CD4-positive, alpha-beta T cell treated with Interleukin-17A for 4 hours (primary cell): ENCODE measurements around the gene RAD51B.

Experiments
- DNase-seq: peaks from one replicate; pipeline ENCODE4 v3.0.0-alpha.2; 2020; ENCODE audit warnings: mixed read lengths

Gene RAD51B

GRCh38 chr14:68504861-68505260, 685.3 kb downstream of the RAD51B start:
- DNase-seq: no peak

GRCh38 chr14:68506021-68506644, 686.6 kb downstream of the RAD51B start:
- peak; percentile 44 for DNase-seq

GRCh38 chr14:68506645-68507419, 687.3 kb downstream of the RAD51B start:
- DNase-seq: peak; percentile 70

GRCh38 chr14:68507544-68508081, 688.0 kb downstream of the RAD51B start:
- DNase-seq: peak; percentile 80

- no peak for DNase-seq
Observed at GRCh38 chr14:68508581-68508980, 689.0 kb downstream of the RAD51B start.

GRCh38 chr14:68509188-68509983, 689.8 kb downstream of the RAD51B start:
- no peak for DNase-seq

- no peak for DNase-seq
Observed at GRCh38 chr14:68510201-68511128, 690.9 kb downstream of the RAD51B start.

- DNase-seq: no peak
Observed at GRCh38 chr14:68511129-68512047, 691.8 kb downstream of the RAD51B start.

GRCh38 chr14:68512088-68512487, 692.5 kb downstream of the RAD51B start:
- DNase-seq: no peak

- peak; percentile 36 for DNase-seq
Observed at GRCh38 chr14:68513137-68513536, 693.6 kb downstream of the RAD51B start.

- no peak for DNase-seq
Observed at GRCh38 chr14:68513838-68514607, 694.4 kb downstream of the RAD51B start.

- DNase-seq: no peak
Observed at GRCh38 chr14:68514608-68515194, 695.1 kb downstream of the RAD51B start.

GRCh38 chr14:68516342-68516741, 696.8 kb downstream of the RAD51B start:
- DNase-seq: no peak

- no peak for DNase-seq
Observed at GRCh38 chr14:68518166-68518565, 698.6 kb downstream of the RAD51B start.

GRCh38 chr14:68518761-68519670, 699.4 kb downstream of the RAD51B start:
- no peak for DNase-seq

- DNase-seq: peak; percentile 30
Observed at GRCh38 chr14:68519671-68520187, 700.1 kb downstream of the RAD51B start.

- DNase-seq: no peak
Observed at GRCh38 chr14:68520637-68521556, 701.3 kb downstream of the RAD51B start.
